Spinal cord (tissue), 10 donors: ENCODE results near the gene ZNF830. TPM values are rescaled to one million over a fixed set of nuclear protein-coding genes. Genes with fewer than 3 reads are reported as not detected.
"Not testable (repeated sequence)": the region's sequence is repeated elsewhere in the genome, so short reads cannot be mapped to it uniquely, and the experiment has no call there.

Experiments used
- DNase-seq, 6 donors: peaks; one replicate each; pipeline versions ENCODE4 v3.0.0 to v3.0.0-alpha.2; 2013 to 2015; ENCODE audit warnings: low spot score in 6 of 6, low read depth in 4 of 6
- H3K27ac ChIP-seq: one replicate; pipeline ENCODE4 v1.5.1; 2013; ENCODE audit warnings: low read depth, low read length, control low read depth
- H3K27me3 ChIP-seq: one replicate; pipeline ENCODE4 v1.6.1; 2013; ENCODE audit warnings: low read length; ENCODE audit not compliant: control insufficient read depth, insufficient read depth
- H3K36me3 ChIP-seq: one replicate; pipeline ENCODE4 v1.6.1; 2013; ENCODE audit warnings: low read length; ENCODE audit not compliant: control insufficient read depth, insufficient read depth
- H3K4me1 ChIP-seq: one replicate; pipeline ENCODE4 v1.6.1; 2013; ENCODE audit warnings: low read length; ENCODE audit not compliant: control insufficient read depth, insufficient read depth
- H3K4me3 ChIP-seq: one replicate; pipeline ENCODE4 v1.5.1; 2013; ENCODE audit warnings: low read depth, low read length, control low read depth
- H3K9me3 ChIP-seq: one replicate; pipeline ENCODE4 v1.6.1; 2013; ENCODE audit warnings: low read length; ENCODE audit not compliant: control insufficient read depth, insufficient read depth
- WGBS: methylation state at CpG from one replicate; pipeline ENCODE4 v1.1.5; 2013; ENCODE audit warnings: missing lambda C conversion rate; ENCODE audit not compliant: insufficient coverage; 5-methylcytosine and 5-hydroxymethylcytosine counted together
- long read RNA-seq, 4 donors: transcript quantifications; one replicate each; lab custom pipeline, GENCODE V29; 2026
- polyA plus RNA-seq, 2 donors: library from polyadenylated mRNA; unstranded; fragments of 120-200 nt; gene quantifications; one replicate each; pipeline ENCODE4 v1.2.1, GENCODE V29; 2013; ENCODE audit not compliant: insufficient read length in 2 of 2
- total RNA-seq, 2 donors: library from RNA; depleted of rRNA in 1 of 2; stranded (reverse); fragments of 120-200 nt in 1 of 2; fragments of >200 nt in 1 of 2; gene quantifications; one replicate each; pipeline versions ENCODE4 v1.2.3 to v1.2.4, GENCODE V29; 2013 to 2014
- donor health status: healthy.

Gene ZNF830
- total RNA-seq (10 to 100 TPM; 12.5 to 16.0 TPM), polyA plus RNA-seq (10 to 100 TPM; 21.0 to 24.7 TPM)
- long read RNA-seq, donor 1, transcript ZNF830-201 (1 exons, 2,246 nt), result major isoform, 27 of 27 reads
- long read RNA-seq, donor 1, partial matches to known transcripts, result 0 of 27 reads
- long read RNA-seq, donor 1, other reads (novel, unspliced or antisense), result 0 of 27 reads
- long read RNA-seq, donor 2, transcript ZNF830-201 (1 exons, 2,246 nt), result major isoform, 14 of 14 reads
- long read RNA-seq, donor 2, partial matches to known transcripts, result 0 of 14 reads
- long read RNA-seq, donor 2, other reads (novel, unspliced or antisense), result 0 of 14 reads
- long read RNA-seq, donor 3, transcript ZNF830-201 (1 exons, 2,246 nt), result major isoform, 13 of 13 reads
- long read RNA-seq, donor 3, partial matches to known transcripts, result 0 of 13 reads
- long read RNA-seq, donor 3, other reads (novel, unspliced or antisense), result 0 of 13 reads
- long read RNA-seq, donor 4, transcript ZNF830-201 (1 exons, 2,246 nt), result major isoform, 36 of 36 reads
- long read RNA-seq, donor 4, partial matches to known transcripts, result 0 of 36 reads
- long read RNA-seq, donor 4, other reads (novel, unspliced or antisense), result 0 of 36 reads

GRCh38 chr17:34961093-34961911 is at the start of gene ZNF830, which contains the start of gene CCT6B:
TSS of gene ZNF830 (plus strand) at chr17:34961540. CDS start at chr17:34961567, 27 bp downstream.
TSS of gene CCT6B (minus strand) at chr17:34961460. CDS start at chr17:34961393, 67 bp downstream.
- H3K36me3 ChIP-seq, result peaks cover 12% of the 10 kb centered on the region
- WGBS, result under 1% methylated on average over 64 of the region's 65 CpGs
- H3K27ac ChIP-seq, result peak within 1 kb of the TSS; percentile 92
- H3K4me3 ChIP-seq, result peak within 1 kb of the TSS; percentile 88
- no peaks in the 10 kb centered on the region for H3K27me3 ChIP-seq
- peak; percentile 96 to 99 (median 98) for DNase-seq
- peaks cover 6% of the 10 kb centered on the region for H3K4me1 ChIP-seq
- H3K9me3 ChIP-seq, result no peaks in the 10 kb centered on the region

- no peaks in the 10 kb centered on the region for H3K36me3 ChIP-seq
- WGBS, result no CpG with 5 or more reads among the region's 1 CpG
- no peaks in the 10 kb centered on the region for H3K4me1 ChIP-seq
- no peak overlapping the region for H3K4me3 ChIP-seq
- no peaks in the 10 kb centered on the region for H3K9me3 ChIP-seq
- no peak overlapping the region for H3K27ac ChIP-seq
- DNase-seq, result no peak
- H3K27me3 ChIP-seq, result no peaks in the 10 kb centered on the region
Measured at GRCh38 chr17:34913001-34913400, 48.3 kb upstream of the ZNF830 start.

- no peak overlapping the region for H3K4me3 ChIP-seq
- no peaks in the 10 kb centered on the region for H3K27me3 ChIP-seq
- H3K4me1 ChIP-seq, result no peaks in the 10 kb centered on the region
- WGBS, result 17% methylated on average over 1 of the region's 2 CpGs
- no peak for DNase-seq
- no peak overlapping the region for H3K27ac ChIP-seq
- no peaks in the 10 kb centered on the region for H3K36me3 ChIP-seq
- no peaks in the 10 kb centered on the region for H3K9me3 ChIP-seq
Measured at GRCh38 chr17:34916120-34916519, 45.2 kb upstream of the ZNF830 start.

GRCh38 chr17:34917381-34917780 is 44.0 kb upstream of the ZNF830 start:
- DNase-seq, result no peak
- H3K4me1 ChIP-seq, result no peaks in the 10 kb centered on the region
- H3K4me3 ChIP-seq, result no peak overlapping the region
- H3K9me3 ChIP-seq, result no peaks in the 10 kb centered on the region
- WGBS, result 80% methylated on average over 1 of the region's 1 CpG
- no peak overlapping the region for H3K27ac ChIP-seq
- H3K36me3 ChIP-seq, result no peaks in the 10 kb centered on the region
- no peaks in the 10 kb centered on the region for H3K27me3 ChIP-seq

- Histone ChIP-seq H3K27me3 (no peaks in the 10 kb centered on the region), H3K36me3 (no peaks in the 10 kb centered on the region), H3K27ac (no peak overlapping the region), H3K9me3 (no peaks in the 10 kb centered on the region), H3K4me1 (no peaks in the 10 kb centered on the region), H3K4me3 (no peak overlapping the region)
- 90% methylated on average over 2 of the region's 4 CpGs for WGBS
- no peak for DNase-seq
Measured at GRCh38 chr17:34920676-34921075, 40.7 kb upstream of the ZNF830 start.

GRCh38 chr17:34926661-34927060 is 34.7 kb upstream of the ZNF830 start:
- no peak overlapping the region for H3K27ac ChIP-seq
- DNase-seq, result no peak
- WGBS, result no CpG with 5 or more reads among the region's 3 CpGs
- no peaks in the 10 kb centered on the region for H3K9me3 ChIP-seq
- H3K27me3 ChIP-seq, result no peaks in the 10 kb centered on the region
- H3K4me3 ChIP-seq, result no peak overlapping the region
- H3K36me3 ChIP-seq, result no peaks in the 10 kb centered on the region
- no peaks in the 10 kb centered on the region for H3K4me1 ChIP-seq

GRCh38 chr17:34930283-34930682 is 31.1 kb upstream of the ZNF830 start:
- Histone ChIP-seq H3K4me3 (no peak overlapping the region), H3K4me1 (no peaks in the 10 kb centered on the region), H3K36me3 (no peaks in the 10 kb centered on the region), H3K27me3 (no peaks in the 10 kb centered on the region), H3K9me3 (no peaks in the 10 kb centered on the region), H3K27ac (no peak overlapping the region)
- DNase-seq, result no peak

- not testable (repeated sequence) for H3K4me3 ChIP-seq, H3K27me3 ChIP-seq, H3K4me1 ChIP-seq, H3K9me3 ChIP-seq, H3K36me3 ChIP-seq, DNase-seq, H3K27ac ChIP-seq
- 100% methylated on average over 1 of the region's 4 CpGs for WGBS
Measured at GRCh38 chr17:34950780-34951179, 10.6 kb upstream of the ZNF830 start.

- no peak overlapping the region for H3K27ac ChIP-seq
- WGBS, result no CpG with 5 or more reads among the region's 1 CpG
- DNase-seq, result no peak
Measured at GRCh38 chr17:34958438-34958837, 2.9 kb upstream of the ZNF830 start.

More at GRCh38 chr17:34958438-34958837, 2.9 kb upstream of the ZNF830 start:
- peaks cover 6% of the 10 kb centered on the region for H3K4me1 ChIP-seq
- H3K9me3 ChIP-seq, result no peaks in the 10 kb centered on the region
- no peaks in the 10 kb centered on the region for H3K27me3 ChIP-seq
- no peak overlapping the region for H3K4me3 ChIP-seq
- H3K36me3 ChIP-seq, result peaks cover 2% of the 10 kb centered on the region
